PFSK-1 (cell line): ENCODE measurements around the gene TTC5.

Experiments used
- POLR2AphosphoS5 ChIP-seq: IDR thresholded peaks from 2 replicates; pipeline ENCODE4 v1.6.1; 2012; ENCODE audit warnings: low read depth, mild to moderate bottlenecking, control low read depth, low read length, moderate library complexity
- SIN3A ChIP-seq: IDR thresholded peaks from 2 replicates; pipeline ENCODE4 v1.6.1; 2012; ENCODE audit warnings: mild to moderate bottlenecking, low read length, moderate library complexity, borderline replicate concordance; ENCODE audit not compliant: insufficient read depth

GRCh38 chr14:20332431-20332787, 26.7 kb upstream of the TTC5 start:
- TF ChIP-seq SIN3A (no peak), POLR2AphosphoS5 (no peak)
